AG10803 (cell line): ENCODE results near the gene EPB41L2.

ENCODE experiments used
- DNase-seq: peaks from one replicate; pipeline ENCODE4 v3.0.0; 2010; ENCODE audit warnings: low read depth
- H3K4me3 ChIP-seq: 2 replicates; pipeline ENCODE4 v1.5.1; 2011; ENCODE audit warnings: mild to moderate bottlenecking, low read length, control low read depth
- TF ChIP-seq, protein P1 (sequence below): conservative IDR thresholded peaks from 2 replicates; pipeline ENCODE4 v1.5.1; 2011; ENCODE audit warnings: mild to moderate bottlenecking, low read length, control low read depth, inconsistent platforms

Gene EPB41L2

DNA sequence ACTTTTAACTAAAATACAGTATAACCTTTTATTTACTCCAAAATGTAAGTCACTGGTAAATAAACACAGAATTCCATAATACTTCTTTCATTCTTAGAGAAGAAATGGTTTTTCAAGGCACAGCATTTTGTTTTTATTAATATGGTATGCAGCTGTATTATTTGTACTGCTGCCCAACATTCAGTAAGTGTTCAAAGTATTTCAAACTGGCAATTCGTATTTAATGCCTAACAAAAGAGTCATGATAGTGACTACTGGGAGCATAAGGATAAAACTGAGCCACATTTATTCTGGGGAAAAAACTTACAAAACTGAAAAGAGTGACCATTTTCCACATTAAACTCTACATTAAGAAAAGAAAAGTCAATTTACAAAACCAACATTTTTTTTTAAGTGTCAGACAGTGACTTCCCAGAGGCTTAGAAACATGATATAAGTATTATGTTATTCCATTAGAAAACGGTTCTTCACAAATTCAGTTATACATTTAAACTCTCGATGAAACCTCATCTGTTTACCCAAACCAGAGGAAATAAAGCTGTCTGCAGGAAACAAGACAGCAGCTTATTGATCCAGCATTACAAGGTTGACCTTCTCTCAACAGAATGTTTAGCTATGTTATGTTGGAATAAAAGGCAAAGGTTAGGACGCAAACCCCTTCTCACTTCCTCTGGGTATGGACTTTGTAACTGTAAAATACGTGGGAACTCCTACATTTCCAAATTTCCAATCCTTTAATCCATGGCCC is 24.3 kb downstream of the EPB41L2 start:
- H3K4me3 ChIP-seq: 0 out of 2 replicates have a peak overlapping the region, but pooled peaks have one; percentile 2
- peak; percentile 82 for DNase-seq
- TF ChIP-seq, protein P1, sequence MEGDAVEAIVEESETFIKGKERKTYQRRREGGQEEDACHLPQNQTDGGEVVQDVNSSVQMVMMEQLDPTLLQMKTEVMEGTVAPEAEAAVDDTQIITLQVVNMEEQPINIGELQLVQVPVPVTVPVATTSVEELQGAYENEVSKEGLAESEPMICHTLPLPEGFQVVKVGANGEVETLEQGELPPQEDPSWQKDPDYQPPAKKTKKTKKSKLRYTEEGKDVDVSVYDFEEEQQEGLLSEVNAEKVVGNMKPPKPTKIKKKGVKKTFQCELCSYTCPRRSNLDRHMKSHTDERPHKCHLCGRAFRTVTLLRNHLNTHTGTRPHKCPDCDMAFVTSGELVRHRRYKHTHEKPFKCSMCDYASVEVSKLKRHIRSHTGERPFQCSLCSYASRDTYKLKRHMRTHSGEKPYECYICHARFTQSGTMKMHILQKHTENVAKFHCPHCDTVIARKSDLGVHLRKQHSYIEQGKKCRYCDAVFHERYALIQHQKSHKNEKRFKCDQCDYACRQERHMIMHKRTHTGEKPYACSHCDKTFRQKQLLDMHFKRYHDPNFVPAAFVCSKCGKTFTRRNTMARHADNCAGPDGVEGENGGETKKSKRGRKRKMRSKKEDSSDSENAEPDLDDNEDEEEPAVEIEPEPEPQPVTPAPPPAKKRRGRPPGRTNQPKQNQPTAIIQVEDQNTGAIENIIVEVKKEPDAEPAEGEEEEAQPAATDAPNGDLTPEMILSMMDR: no peak

DNA sequence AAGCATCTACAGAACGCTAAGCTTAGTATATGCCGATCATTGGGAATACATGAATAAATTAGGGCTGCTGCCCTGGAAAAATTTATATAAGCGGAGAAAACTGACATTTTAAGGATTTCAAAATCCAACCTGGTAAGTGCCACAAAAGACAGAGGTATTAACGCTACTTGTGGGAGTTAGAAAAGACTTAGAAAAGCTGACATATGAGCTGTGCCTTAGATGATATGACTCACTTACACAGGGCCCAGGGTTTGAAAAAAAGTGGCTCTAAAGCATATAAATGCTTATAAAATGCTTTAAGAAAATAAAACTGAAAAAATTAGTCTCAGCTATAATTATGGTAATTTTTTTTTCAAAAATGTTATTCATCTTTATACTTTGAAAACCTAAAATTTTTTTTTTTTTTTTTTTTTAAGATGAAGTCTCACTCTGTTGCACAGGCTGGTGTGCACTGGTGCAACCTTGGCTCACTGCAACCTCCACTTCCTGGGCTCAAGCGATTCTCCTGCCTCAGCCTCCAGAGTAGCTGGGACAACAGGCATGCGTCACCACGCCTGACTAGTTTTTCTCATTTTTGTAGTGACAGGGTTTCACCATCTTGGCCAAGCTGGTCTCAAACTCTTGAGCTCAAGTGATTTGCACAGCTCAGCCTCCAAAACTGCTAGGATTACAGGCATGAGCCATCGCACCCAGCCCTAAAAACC is 25.7 kb downstream of the EPB41L2 start:
- no peak for DNase-seq
- TF ChIP-seq, protein P1: no peak
- no peak overlapping the region for H3K4me3 ChIP-seq

DNA sequence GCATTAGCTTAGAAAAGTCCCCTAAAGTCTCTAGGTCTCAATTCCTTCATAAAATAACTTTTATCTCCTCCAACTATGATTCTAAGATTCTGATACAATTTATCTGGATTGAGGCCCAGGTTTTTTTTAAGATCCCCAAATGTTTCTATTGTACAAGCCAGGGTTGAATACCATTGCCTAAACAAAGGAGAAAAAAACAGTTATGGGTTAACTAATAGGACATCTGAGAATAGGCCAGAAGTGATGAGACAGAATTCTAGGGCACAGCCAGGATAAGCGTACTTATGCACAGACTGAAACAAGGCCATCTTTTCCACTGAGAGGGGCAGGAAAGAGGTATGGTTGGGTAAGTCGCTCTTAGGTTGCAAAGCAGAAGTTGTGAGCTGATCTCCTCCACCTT is 26.4 kb downstream of the EPB41L2 start:
- TF ChIP-seq, protein P1: no peak

DNA sequence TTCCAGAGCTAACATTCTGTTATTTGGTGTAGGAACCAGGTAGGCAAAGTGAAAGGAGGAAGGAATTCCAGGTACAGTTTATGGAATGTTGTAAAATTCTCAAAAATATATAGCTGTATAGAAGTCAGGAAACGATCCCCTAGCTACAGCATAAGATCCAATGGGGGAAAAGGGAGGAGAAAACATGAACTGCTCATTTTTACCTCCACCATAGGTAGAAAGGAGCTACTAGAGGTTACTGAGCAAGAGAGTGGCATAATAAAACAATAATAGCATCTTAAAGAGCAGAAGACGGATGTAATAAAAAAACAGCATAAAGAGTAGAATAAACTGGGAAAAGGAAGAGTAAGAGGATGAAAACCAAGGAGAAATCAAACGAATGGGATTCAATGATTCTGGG is 26.9 kb downstream of the EPB41L2 start:
- no peak overlapping the region for H3K4me3 ChIP-seq
- no peak for DNase-seq
- TF ChIP-seq, protein P1: no peak

More for the DNA sequence above, 26.4 kb downstream of the EPB41L2 start:
- no peak overlapping the region for H3K4me3 ChIP-seq
- no peak for DNase-seq

DNA sequence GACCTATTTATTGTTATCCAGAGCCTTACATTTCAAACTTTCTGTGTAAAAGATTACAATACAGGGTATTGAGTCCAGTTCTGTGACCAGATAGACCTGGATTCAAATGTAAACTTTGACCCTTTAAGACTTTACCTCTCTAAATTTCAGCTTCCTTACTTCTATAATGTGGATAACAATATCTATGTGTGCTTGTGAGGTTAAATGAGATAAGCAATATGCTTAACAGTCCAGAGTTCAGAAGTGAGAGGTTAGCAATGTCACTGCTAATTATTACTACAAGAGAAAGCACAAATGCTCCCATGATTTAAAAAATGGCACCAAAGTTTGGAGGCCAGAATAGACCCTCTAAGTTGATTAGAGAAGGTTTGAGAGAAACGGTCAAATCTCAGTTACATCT is 27.5 kb downstream of the EPB41L2 start:
- DNase-seq: no peak
- no peak overlapping the region for H3K4me3 ChIP-seq
- TF ChIP-seq, protein P1: no peak

DNA sequence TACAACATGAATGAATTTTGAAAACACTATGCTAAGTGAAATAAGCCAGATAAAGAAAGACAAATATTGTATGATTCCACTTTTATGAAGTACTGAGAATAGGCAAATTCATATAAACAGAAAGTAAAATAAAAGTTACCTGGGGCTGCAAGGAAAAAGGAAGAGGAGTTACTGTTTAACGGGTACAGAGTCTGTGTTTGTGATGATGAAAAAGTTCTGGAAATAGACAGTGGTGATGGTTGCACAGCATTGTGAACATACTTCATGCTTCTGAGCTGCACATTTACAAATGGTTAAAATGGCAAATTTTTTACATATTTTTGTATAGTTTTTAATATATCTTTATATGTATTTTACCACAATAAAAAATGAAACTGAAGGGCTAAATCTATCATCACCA is 29.4 kb downstream of the EPB41L2 start:
- no peak for DNase-seq
- H3K4me3 ChIP-seq: no peak overlapping the region
- TF ChIP-seq, protein P1: no peak
